CD4-positive, alpha-beta T cell treated with Interleukin-1 beta for 1 hour (primary cell): Measurements from ENCODE around the gene METAP2.

ENCODE experiments used
- DNase-seq, 2 donors: peaks; one replicate each; pipeline ENCODE4 v3.0.0-alpha.2; 2020 to 2022

METAP2 gene

DNA sequence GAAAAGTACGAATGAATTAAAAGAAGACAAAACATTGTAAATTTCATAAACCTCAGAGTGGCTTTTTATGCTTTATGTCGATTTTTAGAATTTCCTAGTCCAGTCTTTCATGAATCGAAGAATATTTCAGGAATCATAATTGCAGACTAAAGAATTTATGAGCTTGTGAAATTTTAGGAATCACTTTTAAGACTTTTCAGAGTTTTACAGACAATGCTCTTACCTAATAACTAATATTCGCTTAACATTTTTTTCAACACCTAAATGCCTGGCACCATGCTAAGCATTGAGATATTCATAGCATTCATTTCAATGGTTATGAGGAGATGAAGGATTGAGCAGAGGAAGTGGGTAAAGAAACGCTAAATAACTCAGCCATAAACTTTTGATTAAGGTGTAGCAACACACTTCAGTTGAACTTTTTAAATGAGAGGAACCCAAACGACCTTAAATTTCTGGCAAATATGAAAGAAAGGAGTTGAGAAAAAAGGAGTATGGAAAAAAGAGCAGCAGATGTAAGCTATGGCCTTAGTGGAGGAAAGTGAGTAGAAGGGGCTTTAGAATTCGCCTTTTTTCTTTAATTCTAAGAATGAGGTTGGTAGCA lies 78.1 kb downstream of the METAP2 start:
- no peak for DNase-seq

DNA sequence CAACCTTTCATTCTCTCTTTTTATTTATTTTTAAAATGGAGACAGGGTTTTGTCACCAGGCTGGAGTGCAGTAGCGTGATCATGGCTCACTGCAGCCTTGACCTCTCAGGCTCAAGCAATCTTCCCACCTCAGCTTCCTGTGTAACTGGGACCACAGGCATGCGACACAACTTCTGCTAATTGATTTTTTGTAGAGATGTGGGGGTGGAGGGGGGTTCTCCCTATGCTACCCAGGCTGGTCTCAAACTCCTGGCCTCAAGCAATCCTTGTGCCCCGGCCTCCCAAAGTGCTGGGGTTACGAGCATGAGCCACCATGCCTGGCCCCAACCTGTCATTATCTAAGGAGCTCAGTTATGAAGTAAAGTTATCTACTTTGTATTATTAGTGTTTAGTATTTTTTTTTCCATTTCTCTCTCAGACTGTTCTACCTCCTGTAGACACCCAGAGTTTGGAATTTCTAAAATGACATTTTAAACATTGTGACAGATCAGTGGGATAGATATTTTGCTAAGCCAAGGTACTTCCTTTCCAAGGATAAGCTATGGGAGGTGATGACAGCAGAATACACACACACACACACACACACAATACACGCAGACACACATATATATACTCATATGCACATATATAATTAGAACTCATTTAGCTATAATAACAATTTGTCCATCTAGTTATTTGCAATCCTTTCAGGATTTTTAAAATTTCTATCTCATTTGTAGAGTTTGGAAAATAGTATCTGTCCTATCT lies 79.4 kb downstream of the METAP2 start:
- DNase-seq: no peak

DNA sequence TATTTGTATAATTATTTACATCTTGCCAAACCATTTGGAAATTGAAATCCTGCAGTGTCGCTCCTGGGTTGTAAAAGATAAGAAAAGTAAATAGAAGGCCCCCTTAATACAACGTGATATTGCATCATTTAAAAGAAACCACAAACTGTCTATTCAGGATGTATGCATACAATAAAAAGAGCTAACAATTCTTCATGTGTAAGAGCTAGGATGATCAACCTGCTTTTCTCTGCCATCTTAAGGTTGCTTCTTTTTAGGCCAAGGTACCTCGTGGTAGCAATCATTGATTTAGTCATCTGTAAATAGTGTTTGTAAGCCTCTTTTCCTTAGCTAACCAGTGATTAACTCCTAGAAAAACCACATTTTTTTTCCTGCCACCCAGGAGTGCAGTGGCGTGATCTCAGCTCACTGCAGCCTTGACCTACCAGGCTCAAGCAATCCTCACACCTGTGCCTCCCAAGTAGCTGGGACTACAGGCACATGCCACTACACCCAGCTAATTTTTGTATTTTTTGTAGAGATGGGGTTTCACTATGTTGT lies 80.7 kb downstream of the METAP2 start:
- DNase-seq: no peak

DNA sequence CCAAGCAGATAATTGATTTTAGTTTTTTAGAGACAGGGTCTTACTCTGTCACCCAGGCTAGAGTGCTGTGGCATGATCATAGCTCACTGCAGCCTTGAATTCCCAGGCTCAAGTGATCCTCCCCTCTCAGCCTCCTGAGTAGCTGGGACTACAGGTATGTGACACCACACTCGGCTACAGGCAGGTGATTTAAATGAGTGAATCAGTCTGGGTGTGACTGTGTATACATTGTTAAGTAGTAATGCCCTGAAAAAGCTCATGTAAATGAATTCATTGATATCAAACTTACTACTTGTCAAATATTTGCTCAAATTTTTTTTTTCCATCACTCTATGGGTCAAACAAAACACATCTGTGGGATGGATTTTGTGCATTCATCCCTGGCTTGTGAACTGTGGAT lies 83.7 kb downstream of the METAP2 start:
- DNase-seq: no peak
